Measurements from ENCODE around the gene TREM1.

TREM1 gene

GRCh38 chr6:41271901-41272395 lies 14.5 kb downstream of the TREM1 start:
- H3K9me3 Mint-ChIP-seq = no peaks in the 10 kb centered on the region
- H3K27ac Mint-ChIP-seq = no peak overlapping the region
- H3K27me3 Mint-ChIP-seq (ENCODE audit: low read depth) = peaks cover 36% of the 10 kb centered on the region
- no peak for TF ChIP-seq CTCF (IDR thresholded peaks at IDR 0.05; ENCODE audit: unreplicated experiment in 3 of 3)
- H3K4me1 Mint-ChIP-seq = peaks cover 5% of the 10 kb centered on the region
- no peak overlapping the region for H3K4me3 Mint-ChIP-seq
- no peaks in the 10 kb centered on the region for H3K36me3 Mint-ChIP-seq (ENCODE audit: low read depth)

GRCh38 chr6:41269716-41270115 lies 16.8 kb downstream of the TREM1 start:
- no peaks in the 10 kb centered on the region for H3K36me3 Mint-ChIP-seq (ENCODE audit: low read depth)

GRCh38 chr6:41269166-41269565 lies 17.3 kb downstream of the TREM1 start:
- peaks cover 4% of the 10 kb centered on the region for H3K4me1 Mint-ChIP-seq
- no peak overlapping the region for H3K4me3 Mint-ChIP-seq
- peaks cover 14% of the 10 kb centered on the region for H3K27me3 Mint-ChIP-seq (ENCODE audit: low read depth)
- peaks cover 4% of the 10 kb centered on the region for H3K9me3 Mint-ChIP-seq
- H3K36me3 Mint-ChIP-seq (ENCODE audit: low read depth) = no peaks in the 10 kb centered on the region
- no peak for TF ChIP-seq CTCF (IDR thresholded peaks at IDR 0.05; ENCODE audit: unreplicated experiment in 3 of 3)
- no peak overlapping the region for H3K27ac Mint-ChIP-seq

More at GRCh38 chr6:41269716-41270115, 16.8 kb downstream of the TREM1 start:
- Mint-ChIP-seq H3K4me3 (no peak overlapping the region), H3K4me1 (peaks cover 5% of the 10 kb centered on the region), H3K27ac (no peak overlapping the region), H3K27me3 (ENCODE audit: low read depth) (peaks cover 16% of the 10 kb centered on the region), H3K9me3 (peaks cover 4% of the 10 kb centered on the region)
- TF ChIP-seq CTCF (IDR thresholded peaks at IDR 0.05; ENCODE audit: unreplicated experiment in 3 of 3) = no peak

- H3K27me3 Mint-ChIP-seq (ENCODE audit: low read depth) = peaks cover 14% of the 10 kb centered on the region
- H3K36me3 Mint-ChIP-seq (ENCODE audit: low read depth) = no peaks in the 10 kb centered on the region
- no peak overlapping the region for H3K4me3 Mint-ChIP-seq
- no peak for TF ChIP-seq CTCF (IDR thresholded peaks at IDR 0.05; ENCODE audit: unreplicated experiment in 3 of 3)
- H3K27ac Mint-ChIP-seq = no peak overlapping the region
- no peaks in the 10 kb centered on the region for H3K4me1 Mint-ChIP-seq
- peaks cover 8% of the 10 kb centered on the region for H3K9me3 Mint-ChIP-seq
Observed at GRCh38 chr6:41268478-41268877, 18.0 kb downstream of the TREM1 start.

- H3K4me1 Mint-ChIP-seq = no peaks in the 10 kb centered on the region
- no peak overlapping the region for H3K27ac Mint-ChIP-seq
- H3K27me3 Mint-ChIP-seq (ENCODE audit: low read depth) = peaks cover 10% of the 10 kb centered on the region
- H3K4me3 Mint-ChIP-seq = no peak overlapping the region
- TF ChIP-seq CTCF (IDR thresholded peaks at IDR 0.05; ENCODE audit: unreplicated experiment in 3 of 3) = no peak
- peaks cover 23% of the 10 kb centered on the region for H3K9me3 Mint-ChIP-seq
- H3K36me3 Mint-ChIP-seq (ENCODE audit: low read depth) = no peaks in the 10 kb centered on the region
Observed at GRCh38 chr6:41266541-41266940, 19.9 kb downstream of the TREM1 start.

- H3K9me3 Mint-ChIP-seq = peaks cover 30% of the 10 kb centered on the region
- peaks cover 12% of the 10 kb centered on the region for H3K4me1 Mint-ChIP-seq
- peaks cover 6% of the 10 kb centered on the region for H3K27me3 Mint-ChIP-seq (ENCODE audit: low read depth)
- H3K36me3 Mint-ChIP-seq (ENCODE audit: low read depth) = no peaks in the 10 kb centered on the region
- no peak overlapping the region for H3K4me3 Mint-ChIP-seq
- TF ChIP-seq CTCF (IDR thresholded peaks at IDR 0.05; ENCODE audit: unreplicated experiment in 3 of 3) = no peak
- no peak overlapping the region for H3K27ac Mint-ChIP-seq
Observed at GRCh38 chr6:41263267-41263666, 23.2 kb downstream of the TREM1 start.
